Endodermal cell (in vitro differentiated cells): ENCODE results near the gene JAZF1. TPM values are rescaled to one million over a fixed set of nuclear protein-coding genes. Genes with fewer than 3 reads are reported as not detected.

Experiments used
- DNase-seq: peaks from one replicate; pipeline ENCODE4 v3.0.0-alpha.2; 2017
- H3K27ac ChIP-seq: 2 replicates; pipeline ENCODE4 v1.5.1; 2013; ENCODE audit warnings: mild to moderate bottlenecking, low read depth, low read length, moderate library complexity
- H3K27me3 ChIP-seq: 2 replicates; pipeline ENCODE4 v1.6.1; 2013; ENCODE audit warnings: mild to moderate bottlenecking, low read length, moderate library complexity; ENCODE audit not compliant: insufficient read depth, control insufficient read depth, poor library complexity, severe bottlenecking
- H3K36me3 ChIP-seq: 2 replicates; pipeline ENCODE4 v1.7.0; 2013; ENCODE audit warnings: mild to moderate bottlenecking, low read length, moderate library complexity; ENCODE audit not compliant: control insufficient read depth, insufficient read depth
- H3K4me1 ChIP-seq: one replicate; pipeline ENCODE4 v1.7.0; 2013; ENCODE audit warnings: low read length; ENCODE audit not compliant: control insufficient read depth, insufficient read depth
- H3K4me3 ChIP-seq: 2 replicates; pipeline ENCODE4 v1.5.1; 2013; ENCODE audit warnings: mild to moderate bottlenecking, low read length, moderate library complexity
- H3K9ac ChIP-seq: 2 replicates; pipeline ENCODE4 v1.6.1; 2013; ENCODE audit warnings: mild to moderate bottlenecking, low read length, moderate library complexity; ENCODE audit not compliant: poor library complexity, severe bottlenecking; ENCODE audit errors: extremely low read depth
- H3K9me3 ChIP-seq: 2 replicates; pipeline ENCODE4 v1.6.1; 2013; ENCODE audit warnings: mild to moderate bottlenecking, low read length, moderate library complexity; ENCODE audit not compliant: control insufficient read depth
- H3K27ac Mint-ChIP-seq: 2 replicates; pipeline ENCODE4 v1.8.0; 2020; ENCODE audit warnings: mixed read lengths
- H3K27me3 Mint-ChIP-seq: 2 replicates; pipeline ENCODE4 v1.8.0; 2021; ENCODE audit warnings: mild to moderate bottlenecking, mixed read lengths; ENCODE audit not compliant: insufficient read depth
- H3K36me3 Mint-ChIP-seq: 2 replicates; pipeline ENCODE4 v1.8.0; 2020; ENCODE audit warnings: low read depth, mixed read lengths
- H3K4me1 Mint-ChIP-seq: 2 replicates; pipeline ENCODE4 v1.8.0; 2020; ENCODE audit warnings: mixed read lengths
- H3K4me3 Mint-ChIP-seq: 2 replicates; pipeline ENCODE4 v1.8.0; 2020; ENCODE audit warnings: mild to moderate bottlenecking, moderate library complexity, mixed read lengths
- H3K9me3 Mint-ChIP-seq: 2 replicates; pipeline ENCODE4 v1.8.0; 2020; ENCODE audit warnings: mild to moderate bottlenecking, mixed read lengths
- WGBS, 2 experiments: methylation state at CpG; one replicate each; pipeline versions ENCODE4 v1.1.5 to v1.1.7; 2013; ENCODE audit warnings: missing lambda C conversion rate in 2 of 2, mixed read lengths in 1 of 2; ENCODE audit not compliant: insufficient coverage in 1 of 2, insufficient read length in 1 of 2; 5-methylcytosine and 5-hydroxymethylcytosine counted together
- total RNA-seq, 2 donors: library from RNA; stranded (reverse); fragmentation: NEBNext Ultra II Directional in 1 of 2; extraction: Animal tissue kit (Norgen Biotek cat#: 25700) in 1 of 2; gene quantifications; 2 replicates in 1 of 2; 3 replicates in 1 of 2; pipeline ENCODE4 v1.2.1, GENCODE V29; 2021
- TF ChIP-seq, protein P1 (sequence below): fragments of 200-600 bp; sonication (generic); conservative IDR thresholded peaks from 2 replicates; pipeline ENCODE4 v1.5.0; 2021; ENCODE audit warnings: antibody characterized with exemption, mild to moderate bottlenecking

Gene JAZF1
- total RNA-seq, 2 donors from 2014 or later, result 18.3 to 33.6 TPM

DNA sequence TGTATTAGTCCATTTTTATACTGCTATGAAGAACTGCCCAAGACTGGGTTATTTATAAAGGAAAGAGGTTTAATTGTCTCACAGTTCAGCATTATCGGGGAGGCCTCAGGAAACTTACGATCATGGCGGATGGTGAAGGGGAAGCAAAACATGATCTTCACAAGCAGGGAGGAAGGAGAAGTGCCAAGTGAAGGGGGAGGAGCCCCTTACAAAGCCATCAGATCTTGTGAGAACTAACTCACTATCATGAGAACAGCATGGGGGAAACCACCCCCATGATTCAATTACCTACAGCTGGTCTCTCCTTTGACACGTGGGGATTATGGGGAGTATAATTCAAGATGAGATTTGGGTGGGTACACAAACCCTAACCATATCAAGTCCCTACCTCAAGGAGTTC, 85.4 kb downstream of the JAZF1 start:
- Histone ChIP-seq H3K36me3 (peaks cover 6% of the 10 kb centered on the region), H3K27me3 (no peaks in the 10 kb centered on the region), H3K4me3 (no peak overlapping the region), H3K4me1 (peaks cover 4% of the 10 kb centered on the region), H3K9me3 (no peaks in the 10 kb centered on the region), H3K9ac (no peak overlapping the region), H3K27ac (no peak overlapping the region)
- WGBS, 2 experiments, result 92 to 94% methylated on average over 2 to 3 of the region's 4 CpGs
- H3K4me3 Mint-ChIP-seq, result no peak overlapping the region
- DNase-seq, result no peak
- H3K4me1 Mint-ChIP-seq, result peaks cover 30% of the 10 kb centered on the region
- no peaks in the 10 kb centered on the region for H3K27me3 Mint-ChIP-seq
- peaks cover 13% of the 10 kb centered on the region for H3K36me3 Mint-ChIP-seq
- H3K9me3 Mint-ChIP-seq, result no peaks in the 10 kb centered on the region
- H3K27ac Mint-ChIP-seq, result no peak overlapping the region
- TF ChIP-seq, protein P1, sequence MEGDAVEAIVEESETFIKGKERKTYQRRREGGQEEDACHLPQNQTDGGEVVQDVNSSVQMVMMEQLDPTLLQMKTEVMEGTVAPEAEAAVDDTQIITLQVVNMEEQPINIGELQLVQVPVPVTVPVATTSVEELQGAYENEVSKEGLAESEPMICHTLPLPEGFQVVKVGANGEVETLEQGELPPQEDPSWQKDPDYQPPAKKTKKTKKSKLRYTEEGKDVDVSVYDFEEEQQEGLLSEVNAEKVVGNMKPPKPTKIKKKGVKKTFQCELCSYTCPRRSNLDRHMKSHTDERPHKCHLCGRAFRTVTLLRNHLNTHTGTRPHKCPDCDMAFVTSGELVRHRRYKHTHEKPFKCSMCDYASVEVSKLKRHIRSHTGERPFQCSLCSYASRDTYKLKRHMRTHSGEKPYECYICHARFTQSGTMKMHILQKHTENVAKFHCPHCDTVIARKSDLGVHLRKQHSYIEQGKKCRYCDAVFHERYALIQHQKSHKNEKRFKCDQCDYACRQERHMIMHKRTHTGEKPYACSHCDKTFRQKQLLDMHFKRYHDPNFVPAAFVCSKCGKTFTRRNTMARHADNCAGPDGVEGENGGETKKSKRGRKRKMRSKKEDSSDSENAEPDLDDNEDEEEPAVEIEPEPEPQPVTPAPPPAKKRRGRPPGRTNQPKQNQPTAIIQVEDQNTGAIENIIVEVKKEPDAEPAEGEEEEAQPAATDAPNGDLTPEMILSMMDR, result no peak

DNA sequence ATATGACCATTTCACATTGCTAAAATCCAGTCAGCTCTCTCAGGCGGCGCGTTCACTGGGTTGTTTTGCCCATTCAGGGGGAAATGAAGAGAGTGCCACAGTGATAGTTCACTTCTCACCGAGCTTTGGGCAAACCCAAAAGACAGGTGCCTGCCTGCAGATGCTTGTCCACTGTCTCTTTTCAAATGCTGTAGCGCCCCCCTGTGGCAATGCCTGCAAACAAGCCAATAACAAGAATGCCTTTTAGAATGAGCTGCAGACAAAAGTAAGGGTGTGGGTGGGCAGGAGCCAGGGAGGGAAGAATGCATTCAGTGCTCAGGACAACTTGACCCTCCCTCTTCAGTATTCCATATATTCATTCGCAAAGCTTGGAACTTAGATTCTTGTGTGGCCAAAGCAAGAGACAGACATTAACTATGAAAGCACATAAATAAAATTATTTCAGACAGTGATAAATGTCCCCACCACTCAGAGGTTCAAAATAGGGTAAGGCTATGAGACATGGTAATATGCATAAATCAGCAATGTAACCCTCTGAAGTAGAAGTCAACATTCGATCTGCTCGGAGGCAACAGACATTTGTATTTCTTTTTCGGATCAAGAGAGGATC, 86.9 kb downstream of the JAZF1 start:
- peaks cover 13% of the 10 kb centered on the region for H3K36me3 Mint-ChIP-seq
- Histone ChIP-seq H3K9me3 (no peaks in the 10 kb centered on the region), H3K27ac (no peak overlapping the region), H3K4me1 (peaks cover 4% of the 10 kb centered on the region), H3K36me3 (peaks cover 6% of the 10 kb centered on the region), H3K9ac (no peak overlapping the region), H3K4me3 (no peak overlapping the region), H3K27me3 (no peaks in the 10 kb centered on the region)
- H3K4me1 Mint-ChIP-seq, result peaks cover 32% of the 10 kb centered on the region
- no peaks in the 10 kb centered on the region for H3K27me3 Mint-ChIP-seq
- peak; percentile 98 for DNase-seq
- H3K27ac Mint-ChIP-seq, result no peak overlapping the region
- TF ChIP-seq, protein P1, result peak; percentile 91
- no peaks in the 10 kb centered on the region for H3K9me3 Mint-ChIP-seq
- H3K4me3 Mint-ChIP-seq, result no peak overlapping the region
- WGBS, 2 experiments, result 67 to 74% methylated on average over 8 to 9 of the region's 9 CpGs

GRCh38 chr7:28091190-28091589, 89.4 kb downstream of the JAZF1 start:
- Histone ChIP-seq H3K4me1 (no peaks in the 10 kb centered on the region), H3K9me3 (no peaks in the 10 kb centered on the region), H3K27me3 (no peaks in the 10 kb centered on the region), H3K27ac (no peak overlapping the region), H3K4me3 (no peak overlapping the region), H3K36me3 (peaks cover 6% of the 10 kb centered on the region), H3K9ac (no peak overlapping the region)
- no peaks in the 10 kb centered on the region for H3K27me3 Mint-ChIP-seq
- DNase-seq, result no peak
- H3K4me1 Mint-ChIP-seq, result peaks cover 27% of the 10 kb centered on the region
- 100% methylated on average over 1 of the region's 1 CpG; no CpG with 5 or more reads in 1 of the 2 experiments for WGBS, 2 experiments
- no peak overlapping the region for H3K27ac Mint-ChIP-seq
- H3K36me3 Mint-ChIP-seq, result peaks cover 13% of the 10 kb centered on the region
- no peak overlapping the region for H3K4me3 Mint-ChIP-seq
- TF ChIP-seq, protein P1, result no peak
- no peaks in the 10 kb centered on the region for H3K9me3 Mint-ChIP-seq
